AG09309 (cell line): ENCODE data around the gene GRIK1.

Experiments used
- DNase-seq: peaks from one replicate; pipeline ENCODE4 v3.0.0-alpha.2; 2010; ENCODE audit warnings: low read depth
- H3K4me3 ChIP-seq: 2 replicates; pipeline ENCODE4 v1.5.1; 2011; ENCODE audit warnings: mild to moderate bottlenecking, low read depth, low read length, moderate library complexity; ENCODE audit not compliant: control insufficient read depth
- TF ChIP-seq, protein P1 (sequence below): IDR thresholded peaks from 2 replicates; pipeline ENCODE4 v1.5.1; 2011; ENCODE audit warnings: mild to moderate bottlenecking, low read depth, low read length, inconsistent platforms; ENCODE audit not compliant: insufficient read depth, control insufficient read depth; ENCODE audit errors: missing control alignments

The GRIK1 gene

DNA sequence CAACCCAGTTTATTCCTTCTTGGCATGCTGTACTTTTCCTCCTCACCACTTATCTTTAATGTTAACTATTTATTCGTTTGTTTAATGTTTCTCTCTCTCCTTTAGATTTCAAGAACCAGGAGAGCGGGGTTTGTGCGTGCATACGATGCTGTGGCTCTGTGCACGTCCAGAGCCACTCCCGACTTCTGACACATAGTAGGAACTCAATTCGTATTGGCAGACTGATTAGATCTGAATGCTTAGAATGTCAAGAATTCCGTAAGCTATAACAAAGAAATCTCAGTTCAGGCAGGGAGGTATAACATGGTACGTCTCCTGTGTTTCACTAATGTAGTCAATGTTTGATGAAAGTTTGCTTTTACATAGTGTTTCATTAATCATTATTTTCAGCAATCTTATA lies 7.3 kb upstream of the GRIK1 start:
- no peak for DNase-seq
- TF ChIP-seq, protein P1, sequence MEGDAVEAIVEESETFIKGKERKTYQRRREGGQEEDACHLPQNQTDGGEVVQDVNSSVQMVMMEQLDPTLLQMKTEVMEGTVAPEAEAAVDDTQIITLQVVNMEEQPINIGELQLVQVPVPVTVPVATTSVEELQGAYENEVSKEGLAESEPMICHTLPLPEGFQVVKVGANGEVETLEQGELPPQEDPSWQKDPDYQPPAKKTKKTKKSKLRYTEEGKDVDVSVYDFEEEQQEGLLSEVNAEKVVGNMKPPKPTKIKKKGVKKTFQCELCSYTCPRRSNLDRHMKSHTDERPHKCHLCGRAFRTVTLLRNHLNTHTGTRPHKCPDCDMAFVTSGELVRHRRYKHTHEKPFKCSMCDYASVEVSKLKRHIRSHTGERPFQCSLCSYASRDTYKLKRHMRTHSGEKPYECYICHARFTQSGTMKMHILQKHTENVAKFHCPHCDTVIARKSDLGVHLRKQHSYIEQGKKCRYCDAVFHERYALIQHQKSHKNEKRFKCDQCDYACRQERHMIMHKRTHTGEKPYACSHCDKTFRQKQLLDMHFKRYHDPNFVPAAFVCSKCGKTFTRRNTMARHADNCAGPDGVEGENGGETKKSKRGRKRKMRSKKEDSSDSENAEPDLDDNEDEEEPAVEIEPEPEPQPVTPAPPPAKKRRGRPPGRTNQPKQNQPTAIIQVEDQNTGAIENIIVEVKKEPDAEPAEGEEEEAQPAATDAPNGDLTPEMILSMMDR, result no peak
- H3K4me3 ChIP-seq, result no peak overlapping the region

DNA sequence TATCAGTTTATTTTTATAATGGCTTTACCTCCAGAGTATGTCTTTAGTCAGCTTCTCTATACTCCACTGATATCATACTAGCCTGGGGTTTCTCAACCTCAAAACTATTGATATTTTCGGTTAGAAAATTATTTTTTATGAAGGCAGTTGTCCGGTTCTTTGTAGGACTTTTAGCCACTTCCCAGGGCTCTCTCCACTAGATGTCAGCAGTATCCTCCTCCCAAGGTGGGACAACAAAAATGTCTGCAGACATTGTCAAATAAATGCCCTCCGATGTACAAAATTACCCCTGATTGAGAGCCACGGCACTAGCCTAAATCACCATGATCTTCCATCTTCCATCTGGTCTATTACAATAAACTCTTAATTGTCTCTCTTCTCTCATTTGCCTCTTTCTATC lies 4.1 kb upstream of the GRIK1 start:
- DNase-seq, result no peak
- TF ChIP-seq, protein P1, result no peak

DNA sequence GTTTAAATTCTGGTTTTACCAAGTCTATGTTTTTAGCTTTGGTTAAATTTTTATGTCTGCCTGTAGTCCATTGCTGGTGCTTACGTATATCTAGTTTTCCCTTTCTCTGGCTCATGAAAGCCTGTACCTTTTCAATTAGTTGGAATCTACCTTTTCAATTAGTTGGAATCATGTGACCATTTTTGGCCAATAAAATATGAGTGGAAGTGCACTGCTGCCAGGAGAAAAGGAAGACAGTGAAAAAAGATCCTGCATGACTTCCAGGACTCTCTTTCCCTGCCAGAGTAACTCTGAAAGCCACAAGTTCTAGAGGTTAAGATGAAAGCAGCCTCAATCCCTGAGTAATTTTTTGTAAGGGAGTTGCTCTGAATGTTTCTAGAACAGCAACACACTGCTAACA lies 2.2 kb upstream of the GRIK1 start:
- H3K4me3 ChIP-seq, result no peak overlapping the region
- no peak for DNase-seq
- TF ChIP-seq, protein P1, result no peak

More for the DNA sequence above, 4.1 kb upstream of the GRIK1 start:
- no peak overlapping the region for H3K4me3 ChIP-seq

DNA sequence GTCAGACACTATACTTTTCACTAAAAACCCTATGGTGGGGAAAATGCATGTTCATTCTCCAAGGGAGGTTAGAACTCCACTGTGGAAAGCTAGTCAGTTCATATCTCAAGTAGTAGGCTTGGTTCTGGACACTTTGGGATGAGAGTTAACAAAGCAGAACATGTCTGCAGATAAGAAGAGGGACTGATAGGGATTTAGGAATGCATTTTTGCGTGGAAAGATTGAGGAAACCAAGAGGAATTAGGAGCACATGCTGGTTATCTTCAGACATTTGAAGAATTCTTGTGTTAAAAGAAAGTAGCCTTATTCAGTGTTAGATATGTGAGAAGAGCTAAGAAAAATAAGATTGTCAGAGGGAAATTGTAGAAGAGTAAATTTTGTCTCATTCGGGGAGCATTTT lies 1.2 kb upstream of the GRIK1 start:
- no peak overlapping the region for H3K4me3 ChIP-seq
- TF ChIP-seq, protein P1, result no peak
- no peak for DNase-seq

DNA sequence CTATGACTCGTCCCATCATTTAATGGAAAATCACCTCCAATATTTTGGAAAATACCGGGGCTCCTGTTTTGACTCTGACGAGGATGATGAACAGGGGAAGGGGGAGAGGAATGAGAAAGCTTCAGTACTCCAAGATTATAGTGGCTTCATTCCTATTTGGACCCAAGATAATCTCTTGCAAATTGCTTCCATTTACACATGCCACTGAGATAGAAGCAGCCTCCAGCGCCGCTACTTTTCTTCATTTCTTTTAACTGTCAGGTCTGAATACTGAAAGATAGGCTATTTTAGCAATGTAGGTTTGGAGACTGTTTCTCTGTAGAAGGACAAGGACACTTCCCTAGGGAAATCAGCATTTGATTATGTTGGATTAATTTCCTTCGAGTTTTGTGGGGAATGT lies 565 bp upstream of the GRIK1 start:
- H3K4me3 ChIP-seq, result no peak overlapping the region
- DNase-seq, result no peak
- TF ChIP-seq, protein P1, result no peak

DNA sequence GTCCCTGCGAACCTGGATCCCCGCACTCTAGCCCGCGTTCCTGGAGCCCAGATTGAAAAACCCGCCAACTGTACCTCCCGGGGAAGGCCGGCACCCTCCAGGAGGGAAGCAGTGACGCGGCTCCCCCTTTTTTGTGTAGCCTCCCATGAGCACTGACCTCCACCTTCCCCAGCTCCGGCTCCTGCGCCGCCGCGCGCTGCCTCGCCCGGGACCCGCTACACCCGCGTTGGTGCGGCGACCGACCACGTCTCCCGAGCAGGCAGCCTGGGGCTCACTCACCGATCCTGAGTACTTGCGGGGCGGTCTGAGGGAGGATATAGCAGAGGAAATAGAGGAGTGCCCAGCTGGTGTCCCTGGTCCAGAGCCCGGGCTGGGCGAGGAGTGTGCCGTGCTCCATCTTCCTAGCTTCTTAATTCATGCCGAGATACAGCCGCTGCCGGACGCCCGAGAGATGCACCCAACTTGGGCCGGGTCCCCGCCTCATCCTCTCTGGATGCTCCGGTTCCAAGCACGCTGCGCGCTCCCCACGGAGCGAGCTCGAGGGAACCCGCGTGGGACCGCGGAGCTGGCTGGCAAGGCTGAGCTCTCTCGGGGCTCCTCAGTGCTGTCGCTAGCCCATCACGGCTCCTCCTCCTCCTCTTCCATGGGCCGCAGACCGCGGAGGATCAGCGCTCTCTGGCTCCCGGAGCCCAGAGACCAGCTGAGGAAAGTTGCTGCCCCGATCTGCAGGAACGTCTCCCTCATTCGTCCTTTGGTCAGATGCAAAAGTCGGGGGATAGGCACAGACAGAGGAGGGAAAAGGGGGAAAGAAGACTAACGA lies 482 bp downstream of the GRIK1 start:
- no peak overlapping the region for H3K4me3 ChIP-seq
- no peak for DNase-seq
- TF ChIP-seq, protein P1, result no peak

DNA sequence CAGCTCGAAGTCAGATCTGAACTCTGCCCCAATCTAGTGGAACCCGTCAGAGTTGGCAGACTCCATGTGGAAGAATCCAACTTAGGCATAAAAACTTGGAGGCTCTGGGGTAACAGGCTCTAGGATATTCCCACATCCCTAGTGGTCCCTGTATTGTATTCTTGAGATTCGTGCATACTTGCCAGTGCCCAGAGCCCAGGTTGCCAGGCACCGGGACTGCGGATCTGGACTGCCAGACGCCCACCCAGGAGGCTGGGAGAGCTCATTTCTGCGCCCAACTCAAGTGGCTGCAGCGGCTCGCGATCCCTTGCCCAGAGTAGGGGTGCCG lies 1.1 kb downstream of the GRIK1 start:
- TF ChIP-seq, protein P1, result no peak
- no peak for DNase-seq
- H3K4me3 ChIP-seq, result no peak overlapping the region
